ENCODE measurements around the gene PTPN13.

GRCh38 chr4:86653237-86653865 lies 59.2 kb downstream of the PTPN13 start:
- TF ChIP-seq CTCF (IDR thresholded peaks at IDR 0.05; ENCODE audit: low read depth, low read length, missing input control) (peak; percentile 15), ATF3 (IDR thresholded peaks at IDR 0.05) (no peak), ZBTB33 (IDR thresholded peaks at IDR 0.05) (no peak), RXRA (IDR thresholded peaks at IDR 0.05) (no peak), EGR1 (IDR thresholded peaks at IDR 0.05; ENCODE audit: low read depth in 2 of 2) (no peak)

Data from liver (tissue), 3 donors.